OCI-LY3 (cell line): ENCODE measurements around the gene SPTBN2.
"Not testable (repeated sequence)": the region's sequence is repeated elsewhere in the genome, so short reads cannot be mapped to it uniquely, and the experiment has no call there.

Experiments used
- H2AFZ ChIP-seq: fragments of 200-600, 300-600 bp; shearing (Covaris generic); 2 replicates; pipeline ENCODE4 v1.6.0; 2014; ENCODE audit warnings: antibody characterized with exemption, low read depth, low read length
- H3K27ac ChIP-seq: fragments of 200-600, 300-600 bp; sonication (generic); 2 replicates; pipeline ENCODE4 v1.5.1; 2014; ENCODE audit warnings: mild to moderate bottlenecking, low read length, moderate library complexity, mixed read lengths
- H3K27me3 ChIP-seq: fragments of 200-600, 300-600 bp; sonication (generic); 2 replicates; pipeline ENCODE4 v1.6.1; 2014; ENCODE audit warnings: low read depth, low read length, mixed read lengths
- H3K36me3 ChIP-seq: fragments of 200-600, 300-600 bp; sonication (generic); replicated peaks from 2 replicates; pipeline ENCODE3; 2014; ENCODE audit warnings: low read depth, low read length, mixed read lengths
- H3K4me1 ChIP-seq: fragments of 300-600, 200-600 bp; sonication (generic); 2 replicates; pipeline ENCODE4 v1.6.1; 2014; ENCODE audit warnings: low read length, mixed read lengths
- H3K4me2 ChIP-seq: fragments of 200-600, 300-600 bp; sonication (generic); 2 replicates; pipeline ENCODE4 v1.6.1; 2014; ENCODE audit warnings: low read length, mixed read lengths
- H3K4me3 ChIP-seq: fragments of 300-600, 200-600 bp; sonication (generic); 2 replicates; pipeline ENCODE4 v1.5.1; 2014; ENCODE audit warnings: antibody characterized with exemption, mild to moderate bottlenecking, low read length, moderate library complexity
- H3K79me2 ChIP-seq: fragments of 300-600, 200-600 bp; shearing (Covaris generic); 2 replicates; pipeline ENCODE4 v1.6.1; 2014; ENCODE audit warnings: mild to moderate bottlenecking, low read length, mixed read lengths
- H3K9ac ChIP-seq: fragments of 300-600, 200-600 bp; shearing (Covaris generic); 2 replicates; pipeline ENCODE4 v1.6.0; 2014; ENCODE audit warnings: mild to moderate bottlenecking, low read length, moderate library complexity
- H3K9me3 ChIP-seq: fragments of 200-600, 300-600 bp; shearing (Covaris generic); 2 replicates; pipeline ENCODE4 v1.6.1; 2014; ENCODE audit warnings: low read length, mixed read lengths; ENCODE audit not compliant: insufficient read depth
- H4K20me1 ChIP-seq: fragments of 200-600, 300-600 bp; sonication (generic); 2 replicates; pipeline ENCODE4 v1.6.1; 2016; ENCODE audit warnings: low read length, mixed read lengths; ENCODE audit not compliant: insufficient read depth
- EZH2phosphoT487 ChIP-seq: fragments of 200-600 bp; shearing (Covaris generic); IDR thresholded peaks from 2 replicates; pipeline ENCODE4 v1.6.1; 2018; ENCODE audit warnings: antibody characterized with exemption, mixed run types, low read depth
- TF ChIP-seq, protein P1 (sequence below): fragments of 200-600, 300-600 bp; sonication (generic); IDR thresholded peaks from 2 replicates; pipeline ENCODE4 v1.5.1; 2014; ENCODE audit warnings: antibody characterized with exemption, low read length, low read depth

The SPTBN2 gene

DNA sequence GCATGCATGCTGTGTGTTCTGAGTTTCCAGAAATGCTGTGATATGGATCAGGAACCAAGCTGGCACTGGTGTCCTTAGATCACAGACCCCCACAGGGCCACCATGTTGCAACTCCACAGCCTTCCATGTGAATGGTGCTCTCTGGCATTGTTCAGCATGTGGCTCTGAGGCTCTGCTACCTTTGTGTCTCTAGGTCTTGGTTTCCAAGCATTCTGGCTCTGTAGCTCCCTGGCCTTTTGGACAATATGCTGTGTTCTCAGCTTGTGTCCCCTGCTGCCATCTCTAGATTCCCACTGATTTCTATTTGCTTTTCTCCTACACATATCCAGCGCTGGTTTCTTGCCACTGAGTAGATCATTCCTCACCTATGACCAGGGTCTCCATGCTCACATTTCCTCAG, 3.9 kb downstream of the SPTBN2 start:
- TF ChIP-seq, protein P1, sequence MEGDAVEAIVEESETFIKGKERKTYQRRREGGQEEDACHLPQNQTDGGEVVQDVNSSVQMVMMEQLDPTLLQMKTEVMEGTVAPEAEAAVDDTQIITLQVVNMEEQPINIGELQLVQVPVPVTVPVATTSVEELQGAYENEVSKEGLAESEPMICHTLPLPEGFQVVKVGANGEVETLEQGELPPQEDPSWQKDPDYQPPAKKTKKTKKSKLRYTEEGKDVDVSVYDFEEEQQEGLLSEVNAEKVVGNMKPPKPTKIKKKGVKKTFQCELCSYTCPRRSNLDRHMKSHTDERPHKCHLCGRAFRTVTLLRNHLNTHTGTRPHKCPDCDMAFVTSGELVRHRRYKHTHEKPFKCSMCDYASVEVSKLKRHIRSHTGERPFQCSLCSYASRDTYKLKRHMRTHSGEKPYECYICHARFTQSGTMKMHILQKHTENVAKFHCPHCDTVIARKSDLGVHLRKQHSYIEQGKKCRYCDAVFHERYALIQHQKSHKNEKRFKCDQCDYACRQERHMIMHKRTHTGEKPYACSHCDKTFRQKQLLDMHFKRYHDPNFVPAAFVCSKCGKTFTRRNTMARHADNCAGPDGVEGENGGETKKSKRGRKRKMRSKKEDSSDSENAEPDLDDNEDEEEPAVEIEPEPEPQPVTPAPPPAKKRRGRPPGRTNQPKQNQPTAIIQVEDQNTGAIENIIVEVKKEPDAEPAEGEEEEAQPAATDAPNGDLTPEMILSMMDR: no peak
- no peak for TF ChIP-seq EZH2phosphoT487
- peaks cover 9% of the 10 kb centered on the region for H3K27me3 ChIP-seq
- H3K27ac ChIP-seq: no peak overlapping the region
- no peaks in the 10 kb centered on the region for H4K20me1 ChIP-seq
- peaks cover 18% of the 10 kb centered on the region for H3K4me1 ChIP-seq
- H2AFZ ChIP-seq: no peak overlapping the region
- H3K9me3 ChIP-seq: no peaks in the 10 kb centered on the region
- no peak overlapping the region for H3K4me2 ChIP-seq
- no peak overlapping the region for H3K4me3 ChIP-seq
- H3K79me2 ChIP-seq: peaks cover 19% of the 10 kb centered on the region
- H3K9ac ChIP-seq: no peak overlapping the region
- no peaks in the 10 kb centered on the region for H3K36me3 ChIP-seq

DNA sequence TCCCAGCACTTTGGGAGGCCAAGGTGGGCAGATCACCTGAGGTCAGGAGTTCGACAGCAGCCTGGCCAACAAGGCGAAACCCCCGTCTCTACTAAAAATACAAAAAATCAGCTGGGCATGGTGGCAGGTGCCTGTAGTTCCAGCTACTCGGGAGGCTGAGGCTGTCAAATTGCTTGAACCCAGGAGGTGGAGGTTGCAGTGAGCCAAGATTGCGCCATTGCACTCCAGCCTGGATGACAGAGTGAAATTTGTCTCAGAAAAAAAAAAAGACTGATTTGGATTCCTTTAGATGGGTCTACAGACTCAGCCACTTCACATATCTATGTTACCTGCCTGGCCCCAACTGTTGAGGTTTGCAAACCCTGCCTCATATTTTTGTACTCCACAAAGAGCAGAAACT, 4.8 kb downstream of the SPTBN2 start:
- H3K9ac ChIP-seq, H4K20me1 ChIP-seq, H3K4me3 ChIP-seq, H3K27ac ChIP-seq, H3K4me2 ChIP-seq, H3K27me3 ChIP-seq, H3K9me3 ChIP-seq, H3K36me3 ChIP-seq, H2AFZ ChIP-seq: not testable (repeated sequence)
- Histone ChIP-seq H3K79me2 (peaks cover 19% of the 10 kb centered on the region), H3K4me1 (peaks cover 18% of the 10 kb centered on the region)

DNA sequence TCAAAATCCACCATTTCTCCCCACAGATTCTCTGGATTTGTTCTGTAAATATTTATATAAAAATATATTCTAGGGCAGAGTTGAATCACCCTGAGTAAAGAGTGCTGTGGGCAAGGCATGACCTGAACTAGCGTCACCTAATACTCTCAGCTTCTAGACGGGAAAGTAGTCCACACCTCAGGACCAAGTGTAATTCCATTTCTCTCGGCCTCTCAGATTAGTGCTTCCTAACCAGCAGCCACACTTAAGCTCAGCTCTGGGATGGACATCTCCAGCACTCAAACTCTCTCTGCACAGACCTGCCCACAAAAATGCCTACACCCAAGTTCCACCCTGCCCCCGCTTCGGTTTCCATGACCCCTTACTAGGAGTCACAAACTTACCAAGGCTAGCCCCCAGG, 5.3 kb downstream of the SPTBN2 start:
- Histone ChIP-seq H4K20me1 (no peaks in the 10 kb centered on the region), H3K4me3 (no peak overlapping the region), H3K4me2 (no peak overlapping the region), H2AFZ (no peak overlapping the region), H3K36me3 (no peaks in the 10 kb centered on the region), H3K27me3 (peaks cover 3% of the 10 kb centered on the region; the same call in 1 of the 2 replicates), H3K9ac (no peak overlapping the region), H3K9me3 (no peaks in the 10 kb centered on the region), H3K27ac (no peak overlapping the region), H3K4me1 (peaks cover 13% of the 10 kb centered on the region), H3K79me2 (peaks cover 19% of the 10 kb centered on the region)
- TF ChIP-seq, protein P1: no peak
- TF ChIP-seq EZH2phosphoT487: no peak

DNA sequence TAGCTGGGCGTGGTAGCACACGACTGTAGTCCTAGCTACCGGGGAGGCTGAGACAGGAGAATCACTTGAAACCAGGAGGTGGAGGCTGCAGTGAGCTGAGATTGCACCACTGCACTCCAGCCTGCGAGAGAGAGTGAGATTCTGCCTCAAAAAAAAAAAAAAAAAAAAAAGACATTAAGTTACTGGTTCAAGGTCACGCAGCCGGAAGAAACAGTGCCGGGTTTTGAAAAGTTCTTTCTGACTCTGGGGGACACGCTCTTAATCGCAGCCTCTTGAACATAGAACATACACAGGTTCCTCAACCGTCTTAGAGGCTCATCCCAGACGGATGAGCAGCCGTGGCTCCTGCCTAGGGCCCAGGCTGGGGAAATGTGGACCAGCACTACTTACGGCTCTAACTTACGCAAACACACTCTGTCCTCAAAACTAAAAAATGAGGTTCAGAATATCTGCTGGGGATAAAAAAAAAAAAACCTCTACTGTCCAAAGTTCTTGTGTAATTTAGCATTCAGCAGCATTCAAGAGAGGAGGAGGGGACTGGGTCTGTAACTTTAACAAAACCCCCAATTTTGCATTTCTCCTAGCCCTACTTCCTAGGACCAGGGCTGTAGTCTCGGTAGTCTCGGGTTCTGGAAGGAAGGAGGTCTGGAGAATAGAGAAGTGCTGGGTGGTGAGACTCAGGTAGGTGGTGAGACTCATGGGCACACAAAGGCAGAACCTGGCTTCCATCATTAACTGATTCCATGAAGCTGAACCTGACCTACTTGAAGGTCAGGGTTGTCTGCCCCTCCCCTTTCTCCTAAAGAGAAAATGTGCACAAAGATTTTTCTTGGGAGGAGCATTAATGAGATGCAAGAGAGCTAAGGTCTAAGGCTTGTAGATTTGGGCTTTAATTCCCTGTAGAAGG, 6.0 kb downstream of the SPTBN2 start:
- Histone ChIP-seq H3K9ac (no peak overlapping the region), H3K79me2 (peaks cover 19% of the 10 kb centered on the region), H3K4me1 (peaks cover 10% of the 10 kb centered on the region), H3K27ac (no peak overlapping the region), H3K27me3 (no peaks in the 10 kb centered on the region), H3K36me3 (no peaks in the 10 kb centered on the region), H4K20me1 (no peaks in the 10 kb centered on the region), H3K4me2 (no peak overlapping the region), H3K9me3 (no peaks in the 10 kb centered on the region), H2AFZ (no peak overlapping the region), H3K4me3 (no peak overlapping the region)
- TF ChIP-seq, protein P1: no peak
- no peak for TF ChIP-seq EZH2phosphoT487
